Measurements from ENCODE around the gene CD302.

GRCh38 chr2:159775021-159775420 lies 23.0 kb downstream of the CD302 start:
- no peak for TF ChIP-seq CTCF (conservative IDR thresholded peaks at IDR 0.05)
- TF ChIP-seq ZFX (IDR thresholded peaks at IDR 0.05) = no peak

Data from C4-2B (cell line).